ENCODE results near the gene EGFL6. TPM values are rescaled to one million over a fixed set of nuclear protein-coding genes. Genes with fewer than 3 reads are reported as not detected.

The EGFL6 gene, protein sequence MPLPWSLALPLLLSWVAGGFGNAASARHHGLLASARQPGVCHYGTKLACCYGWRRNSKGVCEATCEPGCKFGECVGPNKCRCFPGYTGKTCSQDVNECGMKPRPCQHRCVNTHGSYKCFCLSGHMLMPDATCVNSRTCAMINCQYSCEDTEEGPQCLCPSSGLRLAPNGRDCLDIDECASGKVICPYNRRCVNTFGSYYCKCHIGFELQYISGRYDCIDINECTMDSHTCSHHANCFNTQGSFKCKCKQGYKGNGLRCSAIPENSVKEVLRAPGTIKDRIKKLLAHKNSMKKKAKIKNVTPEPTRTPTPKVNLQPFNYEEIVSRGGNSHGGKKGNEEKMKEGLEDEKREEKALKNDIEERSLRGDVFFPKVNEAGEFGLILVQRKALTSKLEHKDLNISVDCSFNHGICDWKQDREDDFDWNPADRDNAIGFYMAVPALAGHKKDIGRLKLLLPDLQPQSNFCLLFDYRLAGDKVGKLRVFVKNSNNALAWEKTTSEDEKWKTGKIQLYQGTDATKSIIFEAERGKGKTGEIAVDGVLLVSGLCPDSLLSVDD
- under 1 TPM in 1 of 9 donors, not detected in 8; 1.00 TPM for total RNA-seq
- polyA plus RNA-seq: not detected
- long read RNA-seq, donor 1: 0 reads
- long read RNA-seq, donor 2: 0 reads
- long read RNA-seq, donor 3: 0 reads
- long read RNA-seq, donor 4: 0 reads
- long read RNA-seq, donor 5: 0 reads
- long read RNA-seq, donor 6: 0 reads
- long read RNA-seq, donor 7, partial matches to known transcripts: 0 of 1 reads
- long read RNA-seq, donor 7, other reads (novel, unspliced or antisense): 0 of 1 reads
- long read RNA-seq, donor 8, partial matches to known transcripts: 0 of 3 reads
- long read RNA-seq, donor 8, other reads (novel, unspliced or antisense): 0 of 3 reads
- long read RNA-seq, donor 9: 0 reads
- long read RNA-seq, donor 10: 0 reads

GRCh38 chrX:13569479-13570260 is at the start of gene EGFL6:
Gene EGFL6 (plus strand): TSS chrX:13569601. CDS start chrX:13569862, 261 bp downstream.
- WGBS, 4 donors: 5 to 21% (median 17%) methylated on average over 43 to 57 of the region's 57 CpGs; no CpG with 5 or more reads in 1 of the 4 donors
- no peaks in the 10 kb centered on the region for H3K36me3 ChIP-seq (replicated peaks in 1 of 2)
- no peak for TF ChIP-seq CTCF (IDR thresholded peaks at IDR 0.05)
- no peak for TF ChIP-seq POLR2A (IDR thresholded peaks at IDR 0.05)
- H3K4me1 ChIP-seq (replicated peaks in 1 of 2): no peaks in the 10 kb centered on the region
- intact Hi-C loops (cut with DNase I): no loop called here
- no peak for DNase-seq
- no peaks in the 10 kb centered on the region for H3K9me3 ChIP-seq (replicated peaks in 1 of 3)
- no peak within 1 kb of the TSS for H3K27ac ChIP-seq
- H3K27me3 ChIP-seq: peaks cover 75% of the 10 kb centered on the region
- no peak within 1 kb of the TSS for H3K4me3 ChIP-seq

DNA sequence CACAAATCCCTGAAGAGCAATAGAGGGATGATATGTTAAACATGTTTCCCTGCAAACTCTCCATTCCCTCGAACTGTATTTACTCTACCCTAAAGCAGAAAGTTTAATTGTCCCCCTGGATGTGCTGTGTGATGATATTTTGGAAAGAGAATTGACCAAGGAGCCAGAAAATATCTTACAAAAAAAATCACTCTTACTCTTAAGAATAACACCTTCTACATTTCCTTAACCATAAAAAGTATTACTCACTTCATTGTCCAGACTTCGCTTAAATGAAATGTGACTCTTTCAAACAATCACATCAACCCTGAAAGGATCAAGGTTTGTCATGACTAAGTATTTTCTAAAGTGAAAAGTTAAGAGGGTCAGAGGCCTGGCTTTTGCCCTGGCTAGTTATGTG is 49.0 kb upstream of the EGFL6 start:
- Histone ChIP-seq H3K9me3 (replicated peaks in 1 of 3) (no peaks in the 10 kb centered on the region), H3K4me3 (no peak overlapping the region), H3K36me3 (replicated peaks in 1 of 2) (no peaks in the 10 kb centered on the region), H3K4me1 (replicated peaks in 1 of 2) (no peaks in the 10 kb centered on the region), H3K27ac (no peak overlapping the region), H3K27me3 (no peaks in the 10 kb centered on the region)
- no peak for TF ChIP-seq POLR2A (IDR thresholded peaks at IDR 0.05)
- no peak for TF ChIP-seq CTCF (IDR thresholded peaks at IDR 0.05)
- 66 to 84% (median 73%) methylated on average over 2 of the region's 2 CpGs for WGBS, 4 donors
- intact Hi-C loops (cut with DNase I): no loop called here
- no peak for DNase-seq

DNA sequence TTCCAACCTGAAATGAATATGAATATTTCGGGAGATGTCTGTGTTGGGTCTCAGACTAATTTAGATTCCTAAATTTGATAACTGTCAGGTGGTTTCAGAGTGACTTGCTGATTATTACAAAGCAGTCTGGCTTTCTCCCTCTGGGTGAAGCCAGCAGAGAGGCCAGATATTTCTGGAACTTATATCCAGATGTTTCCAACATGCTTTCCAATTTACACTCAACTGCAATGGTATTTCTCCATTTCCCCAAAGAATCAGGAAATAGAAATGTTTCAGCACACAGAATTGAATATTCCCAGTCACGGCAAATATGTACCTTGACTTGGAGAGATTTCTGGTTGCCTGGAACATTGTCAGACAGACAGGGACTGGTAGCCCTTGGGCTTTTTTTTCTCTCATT is 48.5 kb upstream of the EGFL6 start:
- 72 to 94% (median 78%) methylated on average over 2 of the region's 2 CpGs for WGBS, 4 donors
- no peak overlapping the region for H3K27ac ChIP-seq
- intact Hi-C loops (cut with DNase I): no loop called here

More for the DNA sequence above, 48.5 kb upstream of the EGFL6 start:
- H3K4me1 ChIP-seq (replicated peaks in 1 of 2): no peaks in the 10 kb centered on the region
- no peaks in the 10 kb centered on the region for H3K9me3 ChIP-seq (replicated peaks in 1 of 3)
- no peak for TF ChIP-seq CTCF (IDR thresholded peaks at IDR 0.05)
- TF ChIP-seq POLR2A (IDR thresholded peaks at IDR 0.05): no peak
- DNase-seq: no peak
- no peak overlapping the region for H3K4me3 ChIP-seq
- H3K27me3 ChIP-seq: no peaks in the 10 kb centered on the region
- no peaks in the 10 kb centered on the region for H3K36me3 ChIP-seq (replicated peaks in 1 of 2)
